SK-N-SH (cell line): ENCODE results near the gene FBXO39.

ENCODE experiments used
- CTCF ChIP-seq: fragments of 200-600 bp; sonication (generic); IDR thresholded peaks from 2 replicates; pipeline ENCODE4 v1.6.1; 2017; ENCODE audit warnings: antibody characterized with exemption, mild to moderate bottlenecking, moderate library complexity
- GATA2 ChIP-seq: sonication (generic); formaldehyde crosslinking; IDR thresholded peaks from 2 replicates; pipeline ENCODE4 v1.5.0; 2020; ENCODE audit warnings: mild to moderate bottlenecking, missing genetic modification reagents
- MAX ChIP-seq: IDR thresholded peaks from 2 replicates; pipeline ENCODE4 v1.4.0; 2012; ENCODE audit warnings: low read depth
- MEF2A ChIP-seq: IDR thresholded peaks from 2 replicates; pipeline ENCODE4 v1.4.0; 2012; ENCODE audit warnings: low read depth, borderline replicate concordance
- POLR2AphosphoS5 ChIP-seq: IDR thresholded peaks from 2 replicates; pipeline ENCODE4 v1.6.1; 2012; ENCODE audit warnings: low read depth, low read length
- RAD21 ChIP-seq: IDR thresholded peaks from 2 replicates; pipeline ENCODE4 v1.6.1; 2012; ENCODE audit warnings: mild to moderate bottlenecking, low read length
- RCOR1 ChIP-seq: fragments of 150-350 bp; IDR thresholded peaks from 2 replicates; pipeline ENCODE4 v1.6.1; 2017; ENCODE audit warnings: antibody characterized with exemption, low read length
- SMC3 ChIP-seq: IDR thresholded peaks from 2 replicates; pipeline ENCODE4 v1.6.1; 2012; ENCODE audit warnings: low read depth, low read length, improper control_type of control experiment
- USF2 ChIP-seq: fragments of 150-350 bp; IDR thresholded peaks from 2 replicates; pipeline ENCODE4 v1.6.1; 2017; ENCODE audit warnings: antibody characterized with exemption, low read length, low read depth, borderline replicate concordance

- no peak for TF ChIP-seq CTCF
- TF ChIP-seq GATA2 (CRISPR knock-in tag): no peak
- no peak for TF ChIP-seq MAX
- TF ChIP-seq RAD21: no peak
- no peak for TF ChIP-seq SMC3
- TF ChIP-seq USF2: no peak
- no peak for TF ChIP-seq POLR2AphosphoS5
- no peak for TF ChIP-seq MEF2A
- no peak for TF ChIP-seq RCOR1
Observed at GRCh38 chr17:6811510-6811909, 35.5 kb downstream of the FBXO39 start.
